Measurements from ENCODE around the gene WBP1L. TPM values are rescaled to one million over a fixed set of nuclear protein-coding genes. Genes with fewer than 3 reads are reported as not detected.

Gene WBP1L
- total and polyA plus RNA-seq, 2 of the 13 experiments (the other 11 are each of a cell fraction or from before 2014, with no cell fraction given): 8.3 to 12.3 TPM

GRCh38 chr10:102837230-102837721 lies 93.5 kb downstream of the WBP1L start, which contains the start of gene CYP17A1:
TSS of gene CYP17A1 (minus strand) at chr10:102837413. CDS start at chr10:102837361, 52 bp downstream.
- Histone ChIP-seq H2AFZ (ENCODE audit: low read length) (no peak within 1 kb of the TSS), H3K9me3 (ENCODE audit: low read length) (peaks cover 13% of the 10 kb centered on the region; the same call in 1 of the 2 replicates), H3K27ac (ENCODE audit: extremely low read length, insufficient read depth, low read length) (no peak within 1 kb of the TSS), H3K79me2 (ENCODE audit: insufficient read depth, low read length) (no peaks in the 10 kb centered on the region), H4K20me1 (ENCODE audit: insufficient read depth, low read length) (no peaks in the 10 kb centered on the region), H3K36me3 (replicated peaks in 1 of 2; ENCODE audit: control insufficient read depth in 1 of 2, insufficient read depth in 2 of 2, low read length in 2 of 2) (no peaks in the 10 kb centered on the region), H3K4me1 (ENCODE audit: insufficient read depth, low read length) (peaks cover 25% of the 10 kb centered on the region), H3K4me3 (replicated peaks in 1 of 3; ENCODE audit: insufficient read depth in 1 of 3, low read depth in 2 of 3, low read length in 3 of 3) (no peak within 1 kb of the TSS), H3K4me2 (ENCODE audit: low read depth, low read length) (no peak within 1 kb of the TSS; the same call in 1 of the 2 replicates), H3K9ac (ENCODE audit: insufficient read depth, low read depth, low read length) (no peak within 1 kb of the TSS), H3K27me3 (ENCODE audit: control insufficient read depth in 1 of 2, insufficient read depth in 2 of 2, low read length in 2 of 2) (no peaks in the 10 kb centered on the region; a peak in 1 of 5 replicates)
- 26% methylated on average over 3 of the region's 5 CpGs for WGBS (ENCODE audit: low lambda C conversion rate)
- ATAC-seq (no peak), DNase-seq (ENCODE audit: low spot score) (no peak), FAIRE-seq (no peak)
- intact Hi-C loops (cut with micrococcal nuclease; ENCODE audit: unreplicated experiment) (no loop called here), in situ Hi-C loops (cut with HindIII; ENCODE audit: extremely low pct_ligation_motif_present, low pct_unique_long_range_greater_than_20kb) (loop anchor here (5.0 kb wide), 1 partner anchor 80 kb away; the partner anchor contains the start of gene CNNM2)
- BruUV-seq (replicated peaks): no TSS peak
- POLR2A ChIA-PET: interaction anchor here (0.6 to 1.7 kb wide), 7 partner anchors 8 to 207 kb away, joined by 3 to 8 read pairs (median 4); partner anchors contain the start of genes BORCS7 and CNNM2
- CTCF ChIA-PET (ENCODE audit: low intra/inter-chr PET ratio, low total read pairs): interaction anchor here (0.9 kb wide), 1 partner anchor 233 kb away, joined by 3 read pairs; no protein-coding TSS in a partner anchor
- TF ChIP-seq IRF2 (CRISPR knock-in tag; IDR thresholded peaks at IDR 0.05) (no peak), ZNF333 (CRISPR knock-in tag; IDR thresholded peaks at IDR 0.05; ENCODE audit: borderline replicate concordance) (no peak), ZNF720 (CRISPR knock-in tag; IDR thresholded peaks at IDR 0.05) (no peak), ZKSCAN8 (CRISPR knock-in tag; IDR thresholded peaks at IDR 0.05; ENCODE audit: borderline replicate concordance) (no peak), PREB (CRISPR knock-in tag; IDR thresholded peaks at IDR 0.05) (no peak), ZNF564 (CRISPR knock-in tag; IDR thresholded peaks at IDR 0.05) (no peak), DZIP1 (CRISPR knock-in tag; IDR thresholded peaks at IDR 0.05) (no peak), ZFAT (CRISPR knock-in tag; conservative IDR thresholded peaks at IDR 0.05) (no peak), ZNF101 (CRISPR knock-in tag; IDR thresholded peaks at IDR 0.05; ENCODE audit: borderline replicate concordance, low read depth) (no peak), ZFP62 (CRISPR knock-in tag; IDR thresholded peaks at IDR 0.05) (no peak), ZXDC (CRISPR knock-in tag; IDR thresholded peaks at IDR 0.05) (no peak), DNMT3B (CRISPR knock-in tag; conservative IDR thresholded peaks at IDR 0.05) (no peak), REPIN1 (CRISPR knock-in tag; IDR thresholded peaks at IDR 0.05; ENCODE audit: borderline replicate concordance, low read depth) (no peak), NR0B2 (CRISPR knock-in tag; IDR thresholded peaks at IDR 0.05) (no peak), MZF1 (CRISPR knock-in tag; IDR thresholded peaks at IDR 0.05; ENCODE audit: borderline replicate concordance) (no peak), AHR (CRISPR knock-in tag; IDR thresholded peaks at IDR 0.05) (no peak)
